ENCODE measurements around the gene ZFYVE9. TPM values are rescaled to one million over a fixed set of nuclear protein-coding genes. Genes with fewer than 3 reads are reported as not detected.

Gene ZFYVE9
- total and polyA plus RNA-seq, 2 of the 13 experiments (the other 11 are each of a cell fraction or from before 2014, with no cell fraction given), result 9.2 to 19.8 TPM

DNA sequence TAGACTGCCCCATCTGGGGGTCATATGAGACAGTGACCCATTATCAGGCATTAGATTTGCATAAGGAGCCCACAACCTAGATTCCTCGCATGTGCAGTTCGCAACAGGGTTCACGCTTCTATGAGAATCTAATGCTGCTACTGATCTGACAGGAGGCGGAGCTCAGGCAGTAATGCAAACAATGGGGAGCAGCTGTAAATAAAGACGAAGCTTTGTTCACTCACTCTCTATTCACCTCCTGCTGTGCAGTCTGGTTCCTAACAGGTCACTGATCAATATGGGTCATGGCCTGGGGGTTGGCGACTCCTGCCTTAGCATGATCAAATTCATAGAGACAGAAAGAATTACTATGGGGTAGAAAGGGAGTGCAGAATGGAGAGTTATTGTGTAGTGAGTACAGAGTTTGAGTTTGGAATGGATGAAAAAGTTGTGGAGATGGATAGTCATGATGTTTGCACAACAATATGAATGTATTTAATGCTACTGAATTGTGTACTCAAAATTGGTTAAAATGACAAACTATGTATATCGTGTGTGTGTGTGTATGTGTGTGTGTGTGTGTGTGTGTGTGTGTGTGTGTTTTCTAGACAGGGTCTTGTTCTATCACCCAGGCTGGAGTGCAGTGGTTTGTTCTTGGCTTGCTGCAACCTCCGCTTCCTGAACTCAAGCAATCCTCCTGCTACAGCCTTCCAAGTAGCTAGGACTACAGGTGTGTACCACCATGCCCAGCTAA is 43.6 kb upstream of the ZFYVE9 start (continued):
- TF ChIP-seq SNAI1 (CRISPR knock-in tag; IDR thresholded peaks at IDR 0.05; ENCODE audit: borderline replicate concordance) (no peak), ZBTB21 (CRISPR knock-in tag; IDR thresholded peaks at IDR 0.05) (peak; percentile 17; the same call in 1 of the 2 replicates), KDM6A (CRISPR knock-in tag; IDR thresholded peaks at IDR 0.05; ENCODE audit: low read depth) (no peak), DNMT1 (CRISPR knock-in tag; IDR thresholded peaks at IDR 0.05) (no peak), POLR2AphosphoS2 (IDR thresholded peaks at IDR 0.05; ENCODE audit: low read depth, low read length) (0 out of 2 replicates have a peak, but pooled peaks have one; percentile 53), ZNF761 (CRISPR knock-in tag; conservative IDR thresholded peaks at IDR 0.05) (no peak; the same call in 1 of the 2 replicates), NCOA2 (CRISPR knock-in tag; IDR thresholded peaks at IDR 0.05) (peak; percentile 83), ZNF121 (CRISPR knock-in tag; IDR thresholded peaks at IDR 0.05) (no peak), MAFF (IDR thresholded peaks at IDR 0.05; ENCODE audit: low read depth, low read length) (no peak), ZNF451 (CRISPR knock-in tag; IDR thresholded peaks at IDR 0.05) (no peak), ZNF251 (CRISPR knock-in tag; IDR thresholded peaks at IDR 0.05) (no peak), PTBP1 (IDR thresholded peaks at IDR 0.05; ENCODE audit: low read depth, low read length, poor library complexity, severe bottlenecking) (no peak), JDP2 (CRISPR knock-in tag; IDR thresholded peaks at IDR 0.05; ENCODE audit: borderline replicate concordance) (no peak), ONECUT2 (CRISPR knock-in tag; IDR thresholded peaks at IDR 0.05) (peak; percentile 97), ZBTB42 (CRISPR knock-in tag; IDR thresholded peaks at IDR 0.05) (no peak), HNRNPK (IDR thresholded peaks at IDR 0.05; ENCODE audit: low read depth, low read length, poor library complexity, severe bottlenecking) (no peak), FOXJ3 (CRISPR knock-in tag; IDR thresholded peaks at IDR 0.05; ENCODE audit: borderline replicate concordance) (peak; percentile 77; the same call in 1 of the 2 replicates), ZNF34 (CRISPR knock-in tag; IDR thresholded peaks at IDR 0.05; ENCODE audit: borderline replicate concordance) (no peak), ZFP36L2 (CRISPR knock-in tag; IDR thresholded peaks at IDR 0.05) (no peak)
- TF ChIP-seq, protein P1, sequence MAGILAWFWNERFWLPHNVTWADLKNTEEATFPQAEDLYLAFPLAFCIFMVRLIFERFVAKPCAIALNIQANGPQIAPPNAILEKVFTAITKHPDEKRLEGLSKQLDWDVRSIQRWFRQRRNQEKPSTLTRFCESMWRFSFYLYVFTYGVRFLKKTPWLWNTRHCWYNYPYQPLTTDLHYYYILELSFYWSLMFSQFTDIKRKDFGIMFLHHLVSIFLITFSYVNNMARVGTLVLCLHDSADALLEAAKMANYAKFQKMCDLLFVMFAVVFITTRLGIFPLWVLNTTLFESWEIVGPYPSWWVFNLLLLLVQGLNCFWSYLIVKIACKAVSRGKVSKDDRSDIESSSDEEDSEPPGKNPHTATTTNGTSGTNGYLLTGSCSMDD (CRISPR knock-in tag; IDR thresholded peaks at IDR 0.05), result no peak
- TF ChIP-seq, protein P2, sequence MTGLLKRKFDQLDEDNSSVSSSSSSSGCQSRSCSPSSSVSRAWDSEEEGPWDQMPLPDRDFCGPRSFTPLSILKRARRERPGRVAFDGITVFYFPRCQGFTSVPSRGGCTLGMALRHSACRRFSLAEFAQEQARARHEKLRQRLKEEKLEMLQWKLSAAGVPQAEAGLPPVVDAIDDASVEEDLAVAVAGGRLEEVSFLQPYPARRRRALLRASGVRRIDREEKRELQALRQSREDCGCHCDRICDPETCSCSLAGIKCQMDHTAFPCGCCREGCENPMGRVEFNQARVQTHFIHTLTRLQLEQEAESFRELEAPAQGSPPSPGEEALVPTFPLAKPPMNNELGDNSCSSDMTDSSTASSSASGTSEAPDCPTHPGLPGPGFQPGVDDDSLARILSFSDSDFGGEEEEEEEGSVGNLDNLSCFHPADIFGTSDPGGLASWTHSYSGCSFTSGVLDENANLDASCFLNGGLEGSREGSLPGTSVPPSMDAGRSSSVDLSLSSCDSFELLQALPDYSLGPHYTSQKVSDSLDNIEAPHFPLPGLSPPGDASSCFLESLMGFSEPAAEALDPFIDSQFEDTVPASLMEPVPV (CRISPR knock-in tag; IDR thresholded peaks at IDR 0.05), result no peak
- TF ChIP-seq, protein P3, sequence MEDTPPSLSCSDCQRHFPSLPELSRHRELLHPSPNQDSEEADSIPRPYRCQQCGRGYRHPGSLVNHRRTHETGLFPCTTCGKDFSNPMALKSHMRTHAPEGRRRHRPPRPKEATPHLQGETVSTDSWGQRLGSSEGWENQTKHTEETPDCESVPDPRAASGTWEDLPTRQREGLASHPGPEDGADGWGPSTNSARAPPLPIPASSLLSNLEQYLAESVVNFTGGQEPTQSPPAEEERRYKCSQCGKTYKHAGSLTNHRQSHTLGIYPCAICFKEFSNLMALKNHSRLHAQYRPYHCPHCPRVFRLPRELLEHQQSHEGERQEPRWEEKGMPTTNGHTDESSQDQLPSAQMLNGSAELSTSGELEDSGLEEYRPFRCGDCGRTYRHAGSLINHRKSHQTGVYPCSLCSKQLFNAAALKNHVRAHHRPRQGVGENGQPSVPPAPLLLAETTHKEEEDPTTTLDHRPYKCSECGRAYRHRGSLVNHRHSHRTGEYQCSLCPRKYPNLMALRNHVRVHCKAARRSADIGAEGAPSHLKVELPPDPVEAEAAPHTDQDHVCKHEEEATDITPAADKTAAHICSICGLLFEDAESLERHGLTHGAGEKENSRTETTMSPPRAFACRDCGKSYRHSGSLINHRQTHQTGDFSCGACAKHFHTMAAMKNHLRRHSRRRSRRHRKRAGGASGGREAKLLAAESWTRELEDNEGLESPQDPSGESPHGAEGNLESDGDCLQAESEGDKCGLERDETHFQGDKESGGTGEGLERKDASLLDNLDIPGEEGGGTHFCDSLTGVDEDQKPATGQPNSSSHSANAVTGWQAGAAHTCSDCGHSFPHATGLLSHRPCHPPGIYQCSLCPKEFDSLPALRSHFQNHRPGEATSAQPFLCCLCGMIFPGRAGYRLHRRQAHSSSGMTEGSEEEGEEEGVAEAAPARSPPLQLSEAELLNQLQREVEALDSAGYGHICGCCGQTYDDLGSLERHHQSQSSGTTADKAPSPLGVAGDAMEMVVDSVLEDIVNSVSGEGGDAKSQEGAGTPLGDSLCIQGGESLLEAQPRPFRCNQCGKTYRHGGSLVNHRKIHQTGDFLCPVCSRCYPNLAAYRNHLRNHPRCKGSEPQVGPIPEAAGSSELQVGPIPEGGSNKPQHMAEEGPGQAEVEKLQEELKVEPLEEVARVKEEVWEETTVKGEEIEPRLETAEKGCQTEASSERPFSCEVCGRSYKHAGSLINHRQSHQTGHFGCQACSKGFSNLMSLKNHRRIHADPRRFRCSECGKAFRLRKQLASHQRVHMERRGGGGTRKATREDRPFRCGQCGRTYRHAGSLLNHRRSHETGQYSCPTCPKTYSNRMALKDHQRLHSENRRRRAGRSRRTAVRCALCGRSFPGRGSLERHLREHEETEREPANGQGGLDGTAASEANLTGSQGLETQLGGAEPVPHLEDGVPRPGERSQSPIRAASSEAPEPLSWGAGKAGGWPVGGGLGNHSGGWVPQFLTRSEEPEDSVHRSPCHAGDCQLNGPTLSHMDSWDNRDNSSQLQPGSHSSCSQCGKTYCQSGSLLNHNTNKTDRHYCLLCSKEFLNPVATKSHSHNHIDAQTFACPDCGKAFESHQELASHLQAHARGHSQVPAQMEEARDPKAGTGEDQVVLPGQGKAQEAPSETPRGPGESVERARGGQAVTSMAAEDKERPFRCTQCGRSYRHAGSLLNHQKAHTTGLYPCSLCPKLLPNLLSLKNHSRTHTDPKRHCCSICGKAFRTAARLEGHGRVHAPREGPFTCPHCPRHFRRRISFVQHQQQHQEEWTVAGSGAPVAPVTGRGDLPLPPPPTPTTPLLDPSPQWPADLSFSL (CRISPR knock-in tag; IDR thresholded peaks at IDR 0.05), result no peak

All from HepG2 (cell line).